Uterus (tissue), 2 donors: Measurements from ENCODE around the gene PAK4.

ENCODE experiments used
- CTCF ChIP-seq, 4 experiments: fragments of 200-600 bp in 2 of 4; fragments of 450-650 bp in 2 of 4; sonication (generic) in 2 of 4; IDR thresholded peaks; one replicate each; pipeline ENCODE4 v1.5.1; 2016 to 2019; ENCODE audit warnings: antibody characterized with exemption in 4 of 4, mild to moderate bottlenecking in 2 of 4, moderate library complexity in 1 of 4
- POLR2A ChIP-seq, 2 donors: fragments of 450-650 bp; IDR thresholded peaks; one replicate each; pipeline ENCODE4 v1.6.1; 2016; ENCODE audit warnings: antibody characterized with exemption in 2 of 2, mild to moderate bottlenecking in 1 of 2, moderate library complexity in 1 of 2

- TF ChIP-seq CTCF (IDR thresholded peaks at IDR 0.05): no peak
- TF ChIP-seq POLR2A (IDR thresholded peaks at IDR 0.05): no peak
Measured at GRCh38 chr19:39224910-39225309, 99.3 kb downstream of the PAK4 start.
